HEK293 (cell line): ENCODE results near the gene USE1.

Source experiments
- KLF16 ChIP-seq: fragments of 450-650 bp; formaldehyde crosslinking; IDR thresholded peaks from 2 replicates; pipeline ENCODE4 v1.5.1; 2017; ENCODE audit warnings: missing biosample characterization, missing genetic modification characterization
- PRDM2 ChIP-seq: fragments of 450-650 bp; formaldehyde crosslinking; IDR thresholded peaks from 2 replicates; pipeline ENCODE4 v1.5.1; 2016; ENCODE audit warnings: missing biosample characterization, missing genetic modification characterization, borderline replicate concordance
- SALL2 ChIP-seq: fragments of 450-650 bp; formaldehyde crosslinking; IDR thresholded peaks from 2 replicates; pipeline ENCODE4 v1.5.0; 2017; ENCODE audit warnings: missing biosample characterization, mild to moderate bottlenecking, missing genetic modification characterization, borderline replicate concordance
- WT1 ChIP-seq: fragments of 450-650 bp; formaldehyde crosslinking; IDR thresholded peaks from 2 replicates; pipeline ENCODE4 v1.5.1; 2016; ENCODE audit warnings: missing biosample characterization, missing genetic modification characterization
- ZBTB10 ChIP-seq: fragments of 450-650 bp; formaldehyde crosslinking; IDR thresholded peaks from 2 replicates; pipeline ENCODE4 v1.5.1; 2016; ENCODE audit warnings: missing biosample characterization, missing genetic modification characterization
- ZNF23 ChIP-seq: fragments of 450-650 bp; formaldehyde crosslinking; IDR thresholded peaks from 2 replicates; pipeline ENCODE4 v1.5.1; 2016; ENCODE audit warnings: missing biosample characterization, missing genetic modification characterization, borderline replicate concordance
- ZNF280C ChIP-seq: fragments of 450-650 bp; formaldehyde crosslinking; IDR thresholded peaks from 2 replicates; pipeline ENCODE4 v1.5.1; 2016; ENCODE audit warnings: missing biosample characterization, missing genetic modification characterization
- ZNF37A ChIP-seq: fragments of 450-650 bp; IDR thresholded peaks from 2 replicates; pipeline ENCODE4 v1.5.1; 2018; ENCODE audit warnings: missing biosample characterization, missing genetic modification characterization
- ZNF391 ChIP-seq: fragments of 450-650 bp; formaldehyde crosslinking; IDR thresholded peaks from 2 replicates; pipeline ENCODE4 v1.5.1; 2016; ENCODE audit warnings: low read depth, missing biosample characterization, missing genetic modification characterization, borderline replicate concordance
- ZNF514 ChIP-seq: fragments of 450-650 bp; formaldehyde crosslinking; IDR thresholded peaks from 2 replicates; pipeline ENCODE4 v1.5.1; 2016; ENCODE audit warnings: missing biosample characterization, missing genetic modification characterization
- ZNF530 ChIP-seq: fragments of 450-650 bp; formaldehyde crosslinking; IDR thresholded peaks from 2 replicates; pipeline ENCODE4 v1.5.1; 2016; ENCODE audit warnings: low read depth, missing biosample characterization, missing genetic modification characterization
- ZNF610 ChIP-seq: fragments of 450-650 bp; formaldehyde crosslinking; IDR thresholded peaks from 2 replicates; pipeline ENCODE4 v1.5.1; 2016; ENCODE audit warnings: missing biosample characterization, missing genetic modification characterization, borderline replicate concordance
- ZNF747 ChIP-seq: fragments of 450-650 bp; formaldehyde crosslinking; IDR thresholded peaks from 2 replicates; pipeline ENCODE4 v1.5.1; 2016; ENCODE audit warnings: missing biosample characterization, missing genetic modification characterization
- ZNF76 ChIP-seq: fragments of 450-650 bp; formaldehyde crosslinking; IDR thresholded peaks from 2 replicates; pipeline ENCODE4; 2016; ENCODE audit warnings: low read depth, missing biosample characterization, missing genetic modification characterization, borderline replicate concordance
- ZSCAN5A ChIP-seq: fragments of 450-650 bp; formaldehyde crosslinking; IDR thresholded peaks from 2 replicates; pipeline ENCODE4 v1.5.1; 2016; ENCODE audit warnings: missing biosample characterization, missing genetic modification characterization
- TF ChIP-seq, protein P1 (sequence below): fragments of 450-650 bp; formaldehyde crosslinking; conservative IDR thresholded peaks from 2 replicates; pipeline ENCODE4 v1.5.1; 2016; ENCODE audit warnings: low read depth, missing biosample characterization, missing genetic modification characterization
- TF ChIP-seq, protein P2 (sequence below): fragments of 450-650 bp; formaldehyde crosslinking; IDR thresholded peaks from 2 replicates; pipeline ENCODE4 v1.5.1; 2017; ENCODE audit warnings: missing biosample characterization, missing genetic modification characterization
- TF ChIP-seq, protein P3 (sequence below): fragments of 450-650 bp; formaldehyde crosslinking; IDR thresholded peaks from 2 replicates; pipeline ENCODE4 v1.5.1; 2016; ENCODE audit warnings: missing biosample characterization, missing genetic modification characterization

The USE1 gene

GRCh38 chr19:17226002-17226933 is 11.1 kb downstream of the USE1 start, which contains the start of gene OCEL1 (continued):
- TF ChIP-seq ZBTB10 (tag by site-specific recombination) (peak; percentile 53; the same call in 1 of the 2 replicates), WT1 (tag by site-specific recombination) (no peak), SALL2 (no peak), PRDM2 (tag by site-specific recombination) (no peak), ZNF37A (tag by site-specific recombination) (no peak), KLF16 (tag by site-specific recombination) (no peak; the same call in 1 of the 2 replicates), ZSCAN5A (tag by site-specific recombination) (no peak), ZNF23 (tag by site-specific recombination) (no peak), ZNF391 (tag by site-specific recombination) (no peak; the same call in 1 of the 2 replicates), ZNF747 (tag by site-specific recombination) (no peak), ZNF280C (tag by site-specific recombination) (no peak), ZNF610 (tag by site-specific recombination) (peak; percentile 63; the same call in 1 of the 2 replicates), ZNF514 (no peak), ZNF530 (tag by site-specific recombination) (no peak), ZNF76 (tag by site-specific recombination) (peak; percentile 59; the same call in 1 of the 2 replicates)
- TF ChIP-seq, protein P1, sequence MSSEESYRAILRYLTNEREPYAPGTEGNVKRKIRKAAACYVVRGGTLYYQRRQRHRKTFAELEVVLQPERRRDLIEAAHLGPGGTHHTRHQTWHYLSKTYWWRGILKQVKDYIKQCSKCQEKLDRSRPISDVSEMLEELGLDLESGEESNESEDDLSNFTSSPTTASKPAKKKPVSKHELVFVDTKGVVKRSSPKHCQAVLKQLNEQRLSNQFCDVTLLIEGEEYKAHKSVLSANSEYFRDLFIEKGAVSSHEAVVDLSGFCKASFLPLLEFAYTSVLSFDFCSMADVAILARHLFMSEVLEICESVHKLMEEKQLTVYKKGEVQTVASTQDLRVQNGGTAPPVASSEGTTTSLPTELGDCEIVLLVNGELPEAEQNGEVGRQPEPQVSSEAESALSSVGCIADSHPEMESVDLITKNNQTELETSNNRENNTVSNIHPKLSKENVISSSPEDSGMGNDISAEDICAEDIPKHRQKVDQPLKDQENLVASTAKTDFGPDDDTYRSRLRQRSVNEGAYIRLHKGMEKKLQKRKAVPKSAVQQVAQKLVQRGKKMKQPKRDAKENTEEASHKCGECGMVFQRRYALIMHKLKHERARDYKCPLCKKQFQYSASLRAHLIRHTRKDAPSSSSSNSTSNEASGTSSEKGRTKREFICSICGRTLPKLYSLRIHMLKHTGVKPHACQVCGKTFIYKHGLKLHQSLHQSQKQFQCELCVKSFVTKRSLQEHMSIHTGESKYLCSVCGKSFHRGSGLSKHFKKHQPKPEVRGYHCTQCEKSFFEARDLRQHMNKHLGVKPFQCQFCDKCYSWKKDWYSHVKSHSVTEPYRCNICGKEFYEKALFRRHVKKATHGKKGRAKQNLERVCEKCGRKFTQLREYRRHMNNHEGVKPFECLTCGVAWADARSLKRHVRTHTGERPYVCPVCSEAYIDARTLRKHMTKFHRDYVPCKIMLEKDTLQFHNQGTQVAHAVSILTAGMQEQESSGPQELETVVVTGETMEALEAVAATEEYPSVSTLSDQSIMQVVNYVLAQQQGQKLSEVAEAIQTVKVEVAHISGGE: peak; percentile 87
- TF ChIP-seq, protein P2, sequence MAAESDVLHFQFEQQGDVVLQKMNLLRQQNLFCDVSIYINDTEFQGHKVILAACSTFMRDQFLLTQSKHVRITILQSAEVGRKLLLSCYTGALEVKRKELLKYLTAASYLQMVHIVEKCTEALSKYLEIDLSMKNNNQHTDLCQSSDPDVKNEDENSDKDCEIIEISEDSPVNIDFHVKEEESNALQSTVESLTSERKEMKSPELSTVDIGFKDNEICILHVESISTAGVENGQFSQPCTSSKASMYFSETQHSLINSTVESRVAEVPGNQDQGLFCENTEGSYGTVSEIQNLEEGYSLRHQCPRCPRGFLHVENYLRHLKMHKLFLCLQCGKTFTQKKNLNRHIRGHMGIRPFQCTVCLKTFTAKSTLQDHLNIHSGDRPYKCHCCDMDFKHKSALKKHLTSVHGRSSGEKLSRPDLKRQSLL (tag by site-specific recombination): no peak
- TF ChIP-seq, protein P3, sequence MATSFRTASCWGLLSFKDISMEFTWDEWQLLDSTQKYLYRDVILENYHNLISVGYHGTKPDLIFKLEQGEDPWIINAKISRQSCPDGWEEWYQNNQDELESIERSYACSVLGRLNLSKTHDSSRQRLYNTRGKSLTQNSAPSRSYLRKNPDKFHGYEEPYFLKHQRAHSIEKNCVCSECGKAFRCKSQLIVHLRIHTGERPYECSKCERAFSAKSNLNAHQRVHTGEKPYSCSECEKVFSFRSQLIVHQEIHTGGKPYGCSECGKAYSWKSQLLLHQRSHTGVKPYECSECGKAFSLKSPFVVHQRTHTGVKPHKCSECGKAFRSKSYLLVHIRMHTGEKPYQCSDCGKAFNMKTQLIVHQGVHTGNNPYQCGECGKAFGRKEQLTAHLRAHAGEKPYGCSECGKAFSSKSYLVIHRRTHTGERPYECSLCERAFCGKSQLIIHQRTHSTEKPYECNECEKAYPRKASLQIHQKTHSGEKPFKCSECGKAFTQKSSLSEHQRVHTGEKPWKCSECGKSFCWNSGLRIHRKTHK (tag by site-specific recombination): no peak
